Transverse colon (tissue), 4 donors: ENCODE results near the gene OR5K4. TPM values are rescaled to one million over a fixed set of nuclear protein-coding genes. Genes with fewer than 3 reads are reported as not detected.
"Not testable (repeated sequence)": the region's sequence is repeated elsewhere in the genome, so short reads cannot be mapped to it uniquely, and the experiment has no call there.

ENCODE experiments used
- DNase-seq: peaks from one replicate; pipeline ENCODE4 v3.0.0-alpha.2; 2019
- H3K27ac ChIP-seq, 4 donors: fragments of 200-600 bp; sonication (generic); 2 replicates each; pipeline ENCODE4 v1.5.1; 2016 to 2018; ENCODE audit warnings: inconsistent platforms in 4 of 4
- H3K27me3 ChIP-seq: fragments of 200-600 bp; sonication (generic); 2 replicates; pipeline ENCODE4 v1.5.1; 2017; ENCODE audit warnings: inconsistent platforms
- H3K36me3 ChIP-seq, 4 donors: fragments of 200-600 bp; sonication (generic); 2 replicates each; pipeline ENCODE4 v1.5.1; 2017 to 2019; ENCODE audit warnings: inconsistent platforms in 4 of 4
- H3K4me1 ChIP-seq, 4 donors: fragments of 200-600 bp; sonication (generic); 2 replicates each; pipeline ENCODE4 v1.5.1; 2017 to 2020; ENCODE audit warnings: inconsistent platforms in 4 of 4
- H3K4me3 ChIP-seq, 4 donors: fragments of 200-600 bp; sonication (generic); 1 replicate in 1 of 4; 2 replicates in 3 of 4; pipeline versions ENCODE4 v1.5.1 to v1.6.1; 2017 to 2019; ENCODE audit warnings: inconsistent platforms in 4 of 4
- H3K9me3 ChIP-seq, 2 donors: fragments of 200-600 bp; sonication (generic); 2 replicates each; pipeline ENCODE4 v1.5.1; 2017 to 2019; ENCODE audit warnings: inconsistent platforms in 2 of 2
- EP300 ChIP-seq: sonication (generic); formaldehyde crosslinking; IDR thresholded peaks from one replicate; pipeline ENCODE4 v1.6.1; 2017; ENCODE audit warnings: antibody characterized with exemption, low read depth
- POLR2A ChIP-seq: fragments of 450-650 bp; IDR thresholded peaks from one replicate; pipeline ENCODE4 v1.6.1; 2016; ENCODE audit warnings: antibody characterized with exemption, mild to moderate bottlenecking, moderate library complexity
- POLR2AphosphoS5 ChIP-seq, 3 donors: sonication (generic); formaldehyde crosslinking; IDR thresholded peaks; one replicate each; pipeline ENCODE4 v1.6.1; 2016; ENCODE audit warnings: antibody characterized with exemption in 3 of 3
- WGBS, 2 donors: methylation state at CpG; one replicate each; pipeline ENCODE4 v1.1.5; 2018; ENCODE audit warnings: low coverage in 1 of 2; 5-methylcytosine and 5-hydroxymethylcytosine counted together
- in situ Hi-C, 4 donors: fragments of 200-750 bp; cut with MboI; loops; one replicate each; pipeline versions ENCODE4 v1.15.0 to v1.15.1; 2017; ENCODE audit warnings: low sequenced_read_pairs in 3 of 4, low pct_ligation_motif_present in 1 of 4, low pct_unique_long_range_greater_than_20kb in 1 of 4
- intact Hi-C: fragments of 100-400 bp; cut with DNase I; formaldehyde crosslinking; loops from one replicate; pipeline ENCODE4 v1.15.1; 2023; ENCODE audit warnings: low total_unique reads
- total RNA-seq, 4 donors: library from RNA; depleted of rRNA; stranded (reverse); fragments of >200 nt; gene quantifications; one replicate each; pipeline ENCODE4 v1.1.0, GENCODE V29; 2016
- TF ChIP-seq, protein P1 (sequence below), 5 experiments: fragments of 200-600 bp in 3 of 5; fragments of 450-650 bp in 2 of 5; sonication (generic) in 3 of 5; IDR thresholded peaks; 1 replicate in 2 of 5; 2 replicates in 3 of 5; pipeline ENCODE4 v1.5.1; 2016 to 2017; ENCODE audit warnings: antibody characterized with exemption in 5 of 5, inconsistent platforms in 3 of 5, mild to moderate bottlenecking in 2 of 5, moderate library complexity in 1 of 5

OR5K4 gene
- total RNA-seq, 4 donors from 2014 or later, result not detected

DNA sequence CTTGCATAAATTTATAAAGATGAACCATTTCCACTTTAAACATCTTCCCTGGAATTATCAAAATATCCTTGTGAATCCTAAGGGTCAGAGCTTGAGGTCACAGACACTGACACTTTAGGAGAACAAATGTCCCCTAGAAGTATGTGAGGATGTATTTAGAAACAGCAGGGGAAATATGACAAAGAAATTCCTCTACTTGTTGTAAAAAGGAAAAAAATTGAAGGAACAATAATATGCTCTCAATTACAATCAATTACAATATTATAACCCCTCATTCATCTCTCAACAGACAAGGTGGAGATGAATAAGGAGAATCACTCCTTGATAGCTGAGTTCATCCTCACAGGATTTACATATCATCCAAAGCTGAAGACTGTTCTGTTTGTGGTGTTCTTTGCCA, 36.7 kb downstream of the OR5K4 start, which contains the start of gene OR5K3:
Gene OR5K3, plus strand, starts transcription at position 301 of the 400 bp plus-strand sequence. Its CDS starts 0 bp downstream, at position 301.
- TF ChIP-seq, protein P1, sequence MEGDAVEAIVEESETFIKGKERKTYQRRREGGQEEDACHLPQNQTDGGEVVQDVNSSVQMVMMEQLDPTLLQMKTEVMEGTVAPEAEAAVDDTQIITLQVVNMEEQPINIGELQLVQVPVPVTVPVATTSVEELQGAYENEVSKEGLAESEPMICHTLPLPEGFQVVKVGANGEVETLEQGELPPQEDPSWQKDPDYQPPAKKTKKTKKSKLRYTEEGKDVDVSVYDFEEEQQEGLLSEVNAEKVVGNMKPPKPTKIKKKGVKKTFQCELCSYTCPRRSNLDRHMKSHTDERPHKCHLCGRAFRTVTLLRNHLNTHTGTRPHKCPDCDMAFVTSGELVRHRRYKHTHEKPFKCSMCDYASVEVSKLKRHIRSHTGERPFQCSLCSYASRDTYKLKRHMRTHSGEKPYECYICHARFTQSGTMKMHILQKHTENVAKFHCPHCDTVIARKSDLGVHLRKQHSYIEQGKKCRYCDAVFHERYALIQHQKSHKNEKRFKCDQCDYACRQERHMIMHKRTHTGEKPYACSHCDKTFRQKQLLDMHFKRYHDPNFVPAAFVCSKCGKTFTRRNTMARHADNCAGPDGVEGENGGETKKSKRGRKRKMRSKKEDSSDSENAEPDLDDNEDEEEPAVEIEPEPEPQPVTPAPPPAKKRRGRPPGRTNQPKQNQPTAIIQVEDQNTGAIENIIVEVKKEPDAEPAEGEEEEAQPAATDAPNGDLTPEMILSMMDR (IDR thresholded peaks at IDR 0.05), result no peak
- no peak for TF ChIP-seq POLR2AphosphoS5 (IDR thresholded peaks at IDR 0.05)
- no peak for TF ChIP-seq POLR2A
- no peak for TF ChIP-seq EP300
- Histone ChIP-seq H3K9me3 (no peaks in the 10 kb centered on the region), H3K27ac (no peak within 1 kb of the TSS), H3K36me3 (no peaks in the 10 kb centered on the region), H3K27me3 (no peaks in the 10 kb centered on the region), H3K4me3 (no peak within 1 kb of the TSS), H3K4me1 (no peaks in the 10 kb centered on the region)
- no peak for DNase-seq
- in situ Hi-C loops (no loop called here), intact Hi-C loops (no loop called here)

DNA sequence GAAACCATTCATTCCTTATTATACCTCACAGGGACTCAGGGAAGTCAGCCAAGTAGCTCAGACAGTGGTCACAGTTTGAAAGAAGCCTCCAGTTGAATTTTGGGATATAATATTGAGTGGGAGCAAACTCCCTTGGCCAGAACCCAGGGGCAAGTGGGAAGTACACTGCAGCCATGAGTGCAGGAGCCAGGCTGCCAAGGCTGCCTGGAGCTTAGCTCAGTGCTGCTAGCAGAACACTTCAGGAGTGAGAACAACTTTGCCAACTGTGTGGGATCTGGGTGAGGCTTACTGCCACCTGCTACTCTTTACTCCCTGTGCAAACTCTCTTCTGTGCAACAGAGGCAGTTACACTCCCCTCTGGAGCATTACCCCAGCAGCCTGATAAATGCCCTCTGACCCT, 41.4 kb downstream of the OR5K4 start:
- no peak overlapping the region for H3K4me3 ChIP-seq
- TF ChIP-seq POLR2AphosphoS5 (IDR thresholded peaks at IDR 0.05) (no peak), EP300 (no peak), POLR2A (no peak)
- TF ChIP-seq, protein P1 (IDR thresholded peaks at IDR 0.05), result no peak

DNA sequence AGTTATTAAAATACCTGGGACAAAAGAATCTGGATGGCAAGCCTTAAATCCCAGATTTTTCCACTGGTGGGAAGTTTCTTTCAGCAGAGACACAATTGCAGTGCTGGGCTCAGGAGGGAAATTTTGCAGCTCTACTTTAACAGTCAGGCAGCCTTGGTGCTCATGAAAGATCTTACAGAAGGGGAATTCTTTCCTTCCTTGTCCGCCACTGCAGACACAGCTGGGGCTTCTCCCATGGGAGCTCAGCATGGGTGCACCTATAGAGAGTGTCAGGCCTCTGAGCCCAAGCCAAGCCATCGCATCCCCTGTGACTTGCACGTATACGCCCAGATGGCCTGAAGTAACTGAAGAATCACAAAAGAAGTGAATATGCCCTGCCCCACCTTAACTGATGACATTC, 42.8 kb downstream of the OR5K4 start:
- in situ Hi-C loops, intact Hi-C loops, H3K4me1 ChIP-seq, H3K4me3 ChIP-seq, H3K9me3 ChIP-seq, H3K27ac ChIP-seq, DNase-seq, H3K36me3 ChIP-seq, H3K27me3 ChIP-seq: not testable (repeated sequence)
- WGBS, 2 donors, result 93% methylated on average over 4 of the region's 4 CpGs; no CpG with 5 or more reads in 1 of the 2 donors

More for the DNA sequence above, 41.4 kb downstream of the OR5K4 start:
- in situ Hi-C loops (no loop called here), intact Hi-C loops (no loop called here)
- Histone ChIP-seq H3K27me3 (no peaks in the 10 kb centered on the region), H3K9me3 (no peaks in the 10 kb centered on the region), H3K36me3 (no peaks in the 10 kb centered on the region), H3K27ac (no peak overlapping the region), H3K4me1 (no peaks in the 10 kb centered on the region)
- DNase-seq, result no peak

DNA sequence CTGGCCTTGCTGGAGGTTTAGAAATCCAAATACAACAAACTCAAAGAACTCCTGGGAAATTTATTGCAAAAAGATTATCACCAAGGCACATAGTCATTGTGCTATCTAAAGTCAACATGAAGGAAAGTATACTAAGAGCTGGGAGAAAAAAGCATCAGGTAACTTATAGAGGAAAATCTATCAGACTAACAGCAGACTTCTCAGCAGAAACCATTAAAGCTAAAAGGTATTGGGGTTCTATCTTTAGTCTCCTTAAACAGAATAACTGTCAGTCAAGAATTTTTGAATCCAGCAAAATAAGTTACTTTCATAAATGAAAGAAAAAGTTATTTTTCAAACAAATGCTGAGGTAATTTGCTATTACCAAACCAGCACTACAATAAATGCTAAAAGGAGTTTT, 44.9 kb downstream of the OR5K4 start:
- Histone ChIP-seq H3K4me3 (no peak overlapping the region), H3K27ac (no peak overlapping the region), H3K27me3 (no peaks in the 10 kb centered on the region), H3K9me3 (peaks cover 2 to 7% of the 10 kb centered on the region in 2 donors), H3K4me1 (no peaks in the 10 kb centered on the region), H3K36me3 (no peaks in the 10 kb centered on the region)
- DNase-seq, result no peak
- TF ChIP-seq EP300 (no peak), POLR2AphosphoS5 (IDR thresholded peaks at IDR 0.05) (no peak), POLR2A (no peak)
- TF ChIP-seq, protein P1 (IDR thresholded peaks at IDR 0.05), result no peak
- in situ Hi-C loops (no loop called here), intact Hi-C loops (no loop called here)

DNA sequence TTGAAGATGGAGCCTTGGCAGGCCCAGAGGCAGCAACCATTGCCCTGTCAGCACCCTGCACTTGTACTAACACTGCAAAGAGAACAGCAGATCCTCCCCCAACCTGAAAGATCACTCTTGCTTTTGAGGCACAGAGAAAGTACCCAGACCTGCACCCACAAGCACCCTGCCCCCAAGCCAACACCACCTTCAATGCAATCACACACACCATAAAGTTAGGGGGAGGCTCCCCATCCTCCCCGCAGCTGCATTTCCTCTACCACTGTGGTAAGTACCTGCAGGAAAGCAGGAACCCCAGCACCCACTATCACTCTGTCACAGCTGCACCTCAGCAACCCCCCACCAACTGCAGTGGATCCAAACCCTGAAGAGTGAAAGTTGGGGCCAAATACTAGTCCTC, 48.9 kb downstream of the OR5K4 start:
- TF ChIP-seq POLR2AphosphoS5 (IDR thresholded peaks at IDR 0.05) (no peak), EP300 (no peak), POLR2A (no peak)
- TF ChIP-seq, protein P1 (IDR thresholded peaks at IDR 0.05), result no peak
- no peak for DNase-seq
- in situ Hi-C loops (no loop called here), intact Hi-C loops (no loop called here)
- Histone ChIP-seq H3K27me3 (no peaks in the 10 kb centered on the region), H3K36me3 (no peaks in the 10 kb centered on the region), H3K9me3 (peaks cover 13 to 18% of the 10 kb centered on the region in 2 donors), H3K4me3 (no peak overlapping the region), H3K4me1 (no peaks in the 10 kb centered on the region), H3K27ac (no peak overlapping the region)
- 82% methylated on average over 1 of the region's 1 CpG; no CpG with 5 or more reads in 1 of the 2 donors for WGBS, 2 donors
